ENCODE results near the gene HSD17B7.
"Not testable (repeated sequence)": the region's sequence is repeated elsewhere in the genome, so short reads cannot be mapped to it uniquely, and the experiment has no call there.

The HSD17B7 gene

GRCh38 chr1:162790303-162790984, at the start of gene HSD17B7:
TSS of gene HSD17B7 (plus strand) at chr1:162790702. CDS start at chr1:162790801, 99 bp downstream.
- peak; percentile 65 for DNase-seq

GRCh38 chr1:162740755-162741154, 49.7 kb upstream of the HSD17B7 start:
- DNase-seq = no peak

- DNase-seq = no peak
Measured at GRCh38 chr1:162741574-162741973, 48.9 kb upstream of the HSD17B7 start.

- DNase-seq = not testable (repeated sequence)
Measured at GRCh38 chr1:162746264-162746942, 44.1 kb upstream of the HSD17B7 start.

GRCh38 chr1:162753001-162753658, 37.4 kb upstream of the HSD17B7 start:
- DNase-seq = no peak

GRCh38 chr1:162753998-162754585, 36.4 kb upstream of the HSD17B7 start:
- no peak for DNase-seq

GRCh38 chr1:162755306-162755705, 35.2 kb upstream of the HSD17B7 start:
- DNase-seq = no peak

- no peak for DNase-seq
Measured at GRCh38 chr1:162756523-162756922, 34.0 kb upstream of the HSD17B7 start.

- DNase-seq = no peak
Measured at GRCh38 chr1:162757476-162757875, 33.0 kb upstream of the HSD17B7 start.

GRCh38 chr1:162765788-162766187, 24.7 kb upstream of the HSD17B7 start:
- DNase-seq = no peak

- no peak for DNase-seq
Measured at GRCh38 chr1:162772571-162773154, 17.8 kb upstream of the HSD17B7 start.

- no peak for DNase-seq
Measured at GRCh38 chr1:162774007-162774406, 16.5 kb upstream of the HSD17B7 start.

- DNase-seq = no peak
Measured at GRCh38 chr1:162779043-162779442, 11.5 kb upstream of the HSD17B7 start.

- DNase-seq = no peak
Measured at GRCh38 chr1:162782671-162783070, 7.8 kb upstream of the HSD17B7 start.

GRCh38 chr1:162784926-162785325, 5.6 kb upstream of the HSD17B7 start:
- DNase-seq = not testable (repeated sequence)

GRCh38 chr1:162788783-162789182, 1.7 kb upstream of the HSD17B7 start:
- not testable (repeated sequence) for DNase-seq

GRCh38 chr1:162790985-162791357, 469 bp downstream of the HSD17B7 start:
- peak; percentile 9 for DNase-seq

GRCh38 chr1:162794284-162794683, 3.8 kb downstream of the HSD17B7 start:
- not testable (repeated sequence) for DNase-seq

- DNase-seq = not testable (repeated sequence)
Measured at GRCh38 chr1:162796617-162797279, 6.2 kb downstream of the HSD17B7 start.

GRCh38 chr1:162799995-162800830, 9.7 kb downstream of the HSD17B7 start:
- DNase-seq = peak; percentile 16

- DNase-seq = not testable (repeated sequence)
Measured at GRCh38 chr1:162807503-162807902, 17.0 kb downstream of the HSD17B7 start.

- not testable (repeated sequence) for DNase-seq
Measured at GRCh38 chr1:162812357-162812756, 21.9 kb downstream of the HSD17B7 start.
